ENCODE results near the gene PARP14. TPM values are rescaled to one million over a fixed set of nuclear protein-coding genes. Genes with fewer than 3 reads are reported as not detected.

Gene PARP14
- polyA plus RNA-seq, 12 donors, result 7.3 to 27.0 (median 10.7) TPM; not detected in 1

GRCh38 chr3:122766430-122766829, 85.8 kb downstream of the PARP14 start:
- no peak for DNase-seq

DNA sequence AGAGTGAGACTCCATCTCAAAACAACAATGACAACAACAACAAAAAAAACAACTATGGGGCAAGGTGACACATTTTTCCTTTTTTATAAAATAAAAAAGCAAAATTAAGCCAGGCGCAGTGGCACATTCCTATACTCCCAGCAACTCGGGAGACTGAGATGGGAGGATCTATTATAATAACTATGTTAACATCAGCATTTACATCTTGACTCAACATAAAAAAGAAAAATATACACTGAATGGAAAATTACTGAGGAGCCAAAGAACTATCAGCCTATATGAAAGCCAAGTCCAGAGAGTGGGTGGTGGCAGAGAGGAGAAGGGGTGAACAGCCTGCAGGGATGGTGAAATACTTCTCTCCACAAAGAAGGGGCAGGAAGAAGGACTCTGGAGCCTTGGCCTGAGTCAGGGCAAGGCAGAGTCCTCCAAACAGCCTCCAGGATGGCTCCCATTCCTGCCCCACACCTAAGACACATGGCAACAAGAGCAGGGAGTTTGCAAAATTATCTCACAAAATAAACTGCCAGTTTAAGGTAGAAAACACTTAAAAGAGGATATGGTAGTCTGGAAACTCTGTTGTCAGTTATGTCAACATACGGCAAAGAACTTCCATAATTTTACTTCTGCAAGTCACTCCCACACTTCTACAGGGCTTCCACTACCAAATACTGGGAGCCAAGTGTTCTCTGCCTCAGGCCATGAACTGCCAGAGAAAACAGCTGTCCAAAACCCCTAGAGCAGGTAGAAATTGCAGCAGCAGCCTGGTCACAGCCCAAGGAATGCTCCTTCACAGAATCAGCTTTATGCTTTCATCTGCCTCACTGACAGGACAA, 87.1 kb downstream of the PARP14 start:
- DNase-seq, result no peak

GRCh38 chr3:122770521-122771202, 90.0 kb downstream of the PARP14 start:
- no peak for DNase-seq

DNA sequence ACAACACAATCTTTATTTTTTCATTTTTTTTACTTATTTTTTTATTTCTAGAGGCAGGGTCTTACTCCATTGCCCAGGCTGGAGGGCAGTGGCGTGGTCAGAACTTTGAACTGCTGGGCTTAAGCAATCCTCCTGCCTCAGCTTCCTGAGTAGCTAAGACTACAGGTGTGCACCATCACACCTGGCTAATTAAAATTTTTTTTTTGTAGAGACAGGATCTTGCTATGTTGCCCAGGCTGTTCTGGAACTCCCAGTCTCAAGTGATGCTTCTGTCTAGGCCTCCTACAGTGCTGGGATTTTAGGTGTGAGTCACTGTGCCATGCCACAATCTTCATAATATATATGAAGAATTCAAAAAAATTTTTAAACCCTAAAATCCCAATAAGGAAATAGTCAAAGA, 92.2 kb downstream of the PARP14 start:
- DNase-seq, result no peak

GRCh38 chr3:122773944-122774509, 93.4 kb downstream of the PARP14 start:
- DNase-seq, result no peak

DNA sequence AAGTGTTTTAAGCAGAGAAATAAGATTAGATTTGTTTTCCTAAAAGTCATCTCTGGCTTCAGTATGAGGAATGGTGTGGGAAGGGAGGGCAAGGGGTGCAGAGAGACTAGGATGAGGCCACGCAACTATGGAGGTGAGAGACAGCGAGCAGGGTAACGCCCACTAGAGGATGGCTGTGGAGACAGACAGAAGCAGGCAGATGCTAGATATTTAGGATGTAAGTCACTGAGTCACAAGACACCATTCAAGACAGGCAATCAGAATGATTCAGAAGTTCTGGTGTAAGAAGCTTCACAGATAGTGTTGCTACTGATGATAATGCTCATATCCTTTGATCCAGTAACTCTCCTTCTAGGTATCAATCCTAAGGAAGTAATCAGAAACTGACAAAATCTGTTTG, 93.9 kb downstream of the PARP14 start:
- DNase-seq, result no peak

- DNase-seq, result no peak
Measured at GRCh38 chr3:122776675-122777468, 96.2 kb downstream of the PARP14 start.

GRCh38 chr3:122777563-122777962, 96.9 kb downstream of the PARP14 start:
- no peak for DNase-seq

Other genes with a start within 250 kb of the PARP14 start
- gene KPNA1, start 165.9 kb upstream of the PARP14 start, polyA plus RNA-seq (ENCODE audit: insufficient read length in 12 of 12), result 10 to 100 TPM in 11 of 12 donors, not detected in 1; 38.2 to 60.4 (median 48.2) TPM
- gene PARP9, start 116.5 kb upstream of the PARP14 start, polyA plus RNA-seq (ENCODE audit: insufficient read length in 12 of 12), result 10 to 100 TPM in 10 of 12 donors, 1 to 10 TPM in 1, not detected in 1; 9.7 to 20.0 (median 16.1) TPM
- gene DTX3L, start 116.5 kb upstream of the PARP14 start, polyA plus RNA-seq (ENCODE audit: insufficient read length in 12 of 12), result 10 to 100 TPM in 4 of 12 donors, 1 to 10 TPM in 7, not detected in 1; 7.3 to 12.0 (median 9.1) TPM
- 1 to 10 TPM in 10 of 12 donors, not detected in 2; 1.7 to 8.5 (median 2.9) TPM for gene PARP15, start 103.2 kb upstream of the PARP14 start, polyA plus RNA-seq (ENCODE audit: insufficient read length in 12 of 12)
- gene HSPBAP1, start 113.0 kb downstream of the PARP14 start, polyA plus RNA-seq (ENCODE audit: insufficient read length in 12 of 12), result 10 to 100 TPM in 3 of 12 donors, 1 to 10 TPM in 7, not detected in 2; 4.2 to 12.9 (median 7.2) TPM
- gene SLC49A4, start 114.2 kb downstream of the PARP14 start, polyA plus RNA-seq (ENCODE audit: insufficient read length in 12 of 12), result 1 to 10 TPM in 11 of 12 donors, not detected in 1; 5.4 to 9.5 (median 6.1) TPM

All from muscle of arm (tissue), 12 donors.